K562 (cell line): ENCODE data around the gene HDGFL2. TPM values are rescaled to one million over a fixed set of nuclear protein-coding genes. Genes with fewer than 3 reads are reported as not detected.
A peak's percentile ranks its signal among the peaks of the same experiment; 100 is the strongest.

Experiments used
- ATAC-seq: fragments of 200-7000 bp; cut with Tn5 transposase; 3 replicates; pipeline ENCODE4 v1.9.1; 2020; ENCODE audit warnings: moderate library complexity
- BruUV-seq: library from RNA; stranded (reverse); fragments of 400-500 nt; replicated peaks from 2 replicates; lab custom pipeline; 2021; lab: Mats Ljungman, UMichigan
- CTCF ChIA-PET: fragments of 300-600 bp; formaldehyde crosslinking; extraction: SDS; loops from one replicate; lab custom pipeline; 2021; ENCODE audit warnings: low intra/inter-chr PET ratio; lab: Yijun Ruan, JAX
- POLR2A ChIA-PET: fragments of 300-600, 350-650 bp; sonication (Branson Sonifier 250); formaldehyde crosslinking; extraction: SDS; loops from one replicate; lab custom pipeline; 2021; ENCODE audit warnings: antibody characterized with exemption, inconsistent platforms; lab: Yijun Ruan, JAX
- DNase-seq, 4 experiments: peaks; one replicate each; pipeline versions ENCODE4 v3.0.0 to v3.0.0-alpha.2; 2011 to 2018; ENCODE audit warnings: low spot score in 3 of 4, mixed read lengths in 3 of 4; ENCODE audit errors: extremely low read depth in 1 of 4
- FAIRE-seq: peaks from 2 replicates; lab custom pipeline; 2011; peaks lifted over from hg19 to GRCh38; lab: Jason Lieb, UNC
- H2AFZ ChIP-seq: 2 replicates; pipeline ENCODE4 v1.6.0; 2011; ENCODE audit warnings: low read depth, low read length, control low read depth, inconsistent platforms
- H3K27ac ChIP-seq: fragments of 200-600 bp; 3 replicates; pipeline ENCODE4 v1.8.0; 2011; ENCODE audit warnings: low read depth, mild to moderate bottlenecking, control low read depth, inconsistent platforms, low read length, moderate library complexity, mixed read lengths; ENCODE audit errors: extremely low read depth
- H3K27me3 ChIP-seq, 2 experiments: fragments of 300-600 bp in 1 of 2; 2 replicates in 1 of 2; 3 replicates in 1 of 2; pipeline versions ENCODE4 v1.6.0 to v1.8.0; 2011; ENCODE audit warnings: inconsistent platforms in 2 of 2, low read length in 2 of 2, mild to moderate bottlenecking in 1 of 2, mixed read lengths in 1 of 2, moderate library complexity in 1 of 2; ENCODE audit not compliant: control insufficient read depth in 2 of 2, insufficient read depth in 2 of 2
- H3K36me3 ChIP-seq: fragments of 300-600 bp; 3 replicates; pipeline ENCODE4 v1.8.0; 2011; ENCODE audit warnings: mild to moderate bottlenecking, low read length, inconsistent platforms; ENCODE audit not compliant: control insufficient read depth, insufficient read depth
- H3K4me1 ChIP-seq, 2 experiments: fragments of 200-600 bp in 1 of 2; replicated peaks in 1 of 2; 2 replicates in 1 of 2; 3 replicates in 1 of 2; pipeline versions ENCODE4 v1.5.1 to v1.8.0; 2011; ENCODE audit warnings: inconsistent platforms in 2 of 2, low read length in 2 of 2, mild to moderate bottlenecking in 1 of 2, mixed read lengths in 1 of 2, moderate library complexity in 1 of 2; ENCODE audit not compliant: control insufficient read depth in 2 of 2, insufficient read depth in 2 of 2
- H3K4me2 ChIP-seq: 2 replicates; pipeline ENCODE4 v1.6.1; 2011; ENCODE audit warnings: low read length, control low read depth, inconsistent platforms, mixed read lengths; ENCODE audit not compliant: insufficient read depth
- H3K4me3 ChIP-seq: fragments of 200-600 bp; sonication (generic), shearing (Covaris generic); 2 replicates; pipeline ENCODE4 v1.5.1; 2016; ENCODE audit warnings: control low read depth, inconsistent platforms
- H3K79me2 ChIP-seq: fragments of 200-600 bp; 3 replicates; pipeline ENCODE4 v1.8.0; 2011; ENCODE audit warnings: low read length, inconsistent platforms; ENCODE audit not compliant: control insufficient read depth, insufficient read depth
- H3K9ac ChIP-seq, 2 experiments: 2 replicates each; pipeline versions ENCODE4 v1.6.0 to v1.6.1; 2011; ENCODE audit warnings: low read depth in 2 of 2, low read length in 2 of 2, control low read depth in 1 of 2, inconsistent platforms in 1 of 2, mild to moderate bottlenecking in 1 of 2, mixed read lengths in 1 of 2; ENCODE audit not compliant: insufficient read depth in 1 of 2
- H3K9me1 ChIP-seq: one replicate; pipeline ENCODE4 v1.6.0; 2011; ENCODE audit warnings: inconsistent platforms, mild to moderate bottlenecking, low read length, moderate library complexity; ENCODE audit not compliant: control insufficient read depth, insufficient read depth
- H3K9me3 ChIP-seq: replicated peaks from 2 replicates; pipeline ENCODE4 v1.5.1; 2011; ENCODE audit warnings: low read depth, low read length, inconsistent platforms; ENCODE audit not compliant: control insufficient read depth, insufficient read depth
- H4K20me1 ChIP-seq: replicated peaks from 2 replicates; pipeline ENCODE4 v1.6.1; 2011; ENCODE audit warnings: low read length, inconsistent platforms, mixed read lengths; ENCODE audit not compliant: control insufficient read depth, insufficient read depth
- ATF7 ChIP-seq: fragments of 450-650 bp; IDR thresholded peaks from 2 replicates; pipeline ENCODE4 v1.7.1; 2014; ENCODE audit warnings: mild to moderate bottlenecking, moderate library complexity
- BRF2 ChIP-seq: IDR thresholded peaks from 3 replicates; pipeline ENCODE4 v1.6.1; 2011; ENCODE audit warnings: borderline replicate concordance, mild to moderate bottlenecking; ENCODE audit not compliant: insufficient read length, insufficient read depth
- ELF4 ChIP-seq: fragments of 450-650 bp; formaldehyde crosslinking; IDR thresholded peaks from 2 replicates; pipeline ENCODE4 v1.4.0; 2022; ENCODE audit warnings: missing genetic modification characterization
- EP400 ChIP-seq: fragments of 450-650 bp; IDR thresholded peaks from 2 replicates; pipeline ENCODE4 v1.6.1; 2017; ENCODE audit warnings: antibody characterized with exemption, mild to moderate bottlenecking, moderate library complexity
- MBD2 ChIP-seq: sonication (generic); IDR thresholded peaks from 2 replicates; pipeline ENCODE4 v1.6.1; 2016; ENCODE audit warnings: low read depth, borderline replicate concordance
- NR4A1 ChIP-seq, 2 experiments: fragments of 250-450 bp in 1 of 2; fragments of 450-650 bp in 1 of 2; sonication (Bioruptor Pico) in 1 of 2; IDR thresholded peaks; 2 replicates each; pipeline versions ENCODE4 v1.4.0 to v1.6.1; 2016 to 2020; ENCODE audit warnings: mild to moderate bottlenecking in 2 of 2, missing compliant biosample characterization in 1 of 2, missing genetic modification characterization in 1 of 2, moderate library complexity in 1 of 2
- PKNOX1 ChIP-seq: fragments of 450-650 bp; IDR thresholded peaks from 2 replicates; pipeline ENCODE4 v1.6.1; 2016
- SUPT5H ChIP-seq: fragments of 450-650 bp; IDR thresholded peaks from 2 replicates; pipeline ENCODE4 v1.6.1; 2016
- ZNF384 ChIP-seq: IDR thresholded peaks from 2 replicates; pipeline ENCODE4 v1.6.1; 2012; ENCODE audit warnings: low read depth, low read length, improper control_type of control experiment
- ZNF444 ChIP-seq: fragments of 250-450 bp; sonication (Bioruptor Pico); IDR thresholded peaks from 2 replicates; pipeline ENCODE4 v1.4.0; 2020; ENCODE audit warnings: mild to moderate bottlenecking, moderate library complexity
- ZNF830 ChIP-seq: fragments of 250-450 bp; sonication (Bioruptor Pico); IDR thresholded peaks from 2 replicates; pipeline ENCODE4 v1.5.0; 2021; ENCODE audit warnings: mild to moderate bottlenecking
- WGBS: fragments of 100-300 bp; shearing (Covaris generic); methylation state at CpG from one replicate; pipeline ENCODE4 v1.1.6; 2016; ENCODE audit warnings: low coverage, mixed read lengths; ENCODE audit not compliant: insufficient coverage; ENCODE audit errors: missing lambda C conversion rate; 5-methylcytosine and 5-hydroxymethylcytosine counted together
- in situ Hi-C: fragments of 300-500 bp; cut with MboI; formaldehyde crosslinking; loops from 4 replicates; pipeline ENCODE4 v1.15.0; 2018; ENCODE audit warnings: inconsistent platforms, mixed read lengths
- intact Hi-C: fragments of 100-400 bp; cut with micrococcal nuclease; formaldehyde crosslinking; loops from 2 replicates; pipeline ENCODE4 v1.14.2; 2022
- polyA plus RNA-seq, 8 experiments: library from polyadenylated mRNA; depleted of rRNA in 4 of 8; stranded (reverse) in 5 of 8; unstranded in 3 of 8; fragments of >200 nt; fragmentation: Nextera tagmentation in 2 of 8; fragmentation: Illumina TruSeq in 1 of 8; extraction: Ambion mirVana in 2 of 8; extraction: Trizol in 1 of 8; gene quantifications; 2 replicates each; pipeline versions ENCODE4 v1.2.1 to v1.2.3, GENCODE V29; 2011 to 2014; ENCODE audit warnings: inconsistent platforms in 1 of 8, missing spikeins in 1 of 8
- total RNA-seq, 7 experiments: library from RNA; depleted of rRNA in 6 of 7; stranded (reverse); fragments of >200 nt in 6 of 7; fragmentation: Illumina TruSeq in 2 of 7; extraction: Trizol in 2 of 7; gene quantifications; 2 replicates each; pipeline versions ENCODE4 v1.2.1 to v1.2.3, GENCODE V29; 2011 to 2021; ENCODE audit warnings: low replicate concordance in 1 of 7
- TF ChIP-seq, protein P1 (sequence below): fragments of 450-650 bp; IDR thresholded peaks from 2 replicates; pipeline ENCODE4 v1.7.0; 2016; ENCODE audit warnings: borderline replicate concordance
- TF ChIP-seq, protein P2 (sequence below): sonication (generic); formaldehyde crosslinking; IDR thresholded peaks from 2 replicates; pipeline ENCODE4 v1.4.0; 2020; ENCODE audit warnings: mild to moderate bottlenecking, missing genetic modification reagents

HDGFL2 gene
- total and polyA plus RNA-seq, 9 of the 15 experiments (the other 6 are each of a cell fraction or from before 2014, with no cell fraction given) = 0.13 to 61.7 (median 16.0) TPM

- TF ChIP-seq, protein P1, sequence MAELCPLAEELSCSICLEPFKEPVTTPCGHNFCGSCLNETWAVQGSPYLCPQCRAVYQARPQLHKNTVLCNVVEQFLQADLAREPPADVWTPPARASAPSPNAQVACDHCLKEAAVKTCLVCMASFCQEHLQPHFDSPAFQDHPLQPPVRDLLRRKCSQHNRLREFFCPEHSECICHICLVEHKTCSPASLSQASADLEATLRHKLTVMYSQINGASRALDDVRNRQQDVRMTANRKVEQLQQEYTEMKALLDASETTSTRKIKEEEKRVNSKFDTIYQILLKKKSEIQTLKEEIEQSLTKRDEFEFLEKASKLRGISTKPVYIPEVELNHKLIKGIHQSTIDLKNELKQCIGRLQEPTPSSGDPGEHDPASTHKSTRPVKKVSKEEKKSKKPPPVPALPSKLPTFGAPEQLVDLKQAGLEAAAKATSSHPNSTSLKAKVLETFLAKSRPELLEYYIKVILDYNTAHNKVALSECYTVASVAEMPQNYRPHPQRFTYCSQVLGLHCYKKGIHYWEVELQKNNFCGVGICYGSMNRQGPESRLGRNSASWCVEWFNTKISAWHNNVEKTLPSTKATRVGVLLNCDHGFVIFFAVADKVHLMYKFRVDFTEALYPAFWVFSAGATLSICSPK = no peak
- TF ChIP-seq SUPT5H (0 out of 2 replicates have a peak, but pooled peaks have one; percentile 19), MBD2 (no peak), EP400 (no peak)
- TF ChIP-seq, all 486 proteins: peak for 4
These were observed 40.1 kb upstream of the HDGFL2 start (continued) for GRCh38 chr19:4431808-4432674.

- no TSS peak for BruUV-seq
- Histone ChIP-seq H3K27me3 (no peaks in the 10 kb centered on the region), H3K9me3 (no peaks in the 10 kb centered on the region), H3K4me2 (no peak overlapping the region), H3K4me1 (peaks cover 0 to 2% of the 10 kb centered on the region in 2 experiments; a peak in 1 of 5 replicates), H3K4me3 (no peak overlapping the region), H3K27ac (no peak overlapping the region), H3K9ac (no peak overlapping the region), H2AFZ (no peak overlapping the region), H3K79me2 (peaks cover 2% of the 10 kb centered on the region; the same call in 1 of the 3 replicates), H3K9me1 (peaks cover 4% of the 10 kb centered on the region), H3K36me3 (peaks cover 92% of the 10 kb centered on the region; the same call in 2 of the 3 replicates), H4K20me1 (no peaks in the 10 kb centered on the region)
- FAIRE-seq (no peak), ATAC-seq (no peak), DNase-seq (no peak)
- WGBS = 93% methylated on average over 18 of the region's 28 CpGs
- in situ Hi-C loops = no loop called here
- intact Hi-C loops = no loop called here
- ChIA-PET POLR2A (interaction anchor here (0.7 kb wide), 1 partner anchor 11 kb away, joined by 3 read pairs; no protein-coding TSS in a partner anchor), CTCF (no interaction called here)
- TF ChIP-seq ELF4 (CRISPR knock-in tag) (no peak), ZNF384 (no peak), ZNF830 (CRISPR knock-in tag) (no peak), ATF7 (no peak), NR4A1 (CRISPR knock-in tag; IDR thresholded peaks at IDR 0.05) (no peak), NR4A1 (tag; IDR thresholded peaks at IDR 0.05) (no peak), BRF2 (no peak), PKNOX1 (no peak), ZNF444 (CRISPR knock-in tag) (no peak)
- TF ChIP-seq, protein P2, sequence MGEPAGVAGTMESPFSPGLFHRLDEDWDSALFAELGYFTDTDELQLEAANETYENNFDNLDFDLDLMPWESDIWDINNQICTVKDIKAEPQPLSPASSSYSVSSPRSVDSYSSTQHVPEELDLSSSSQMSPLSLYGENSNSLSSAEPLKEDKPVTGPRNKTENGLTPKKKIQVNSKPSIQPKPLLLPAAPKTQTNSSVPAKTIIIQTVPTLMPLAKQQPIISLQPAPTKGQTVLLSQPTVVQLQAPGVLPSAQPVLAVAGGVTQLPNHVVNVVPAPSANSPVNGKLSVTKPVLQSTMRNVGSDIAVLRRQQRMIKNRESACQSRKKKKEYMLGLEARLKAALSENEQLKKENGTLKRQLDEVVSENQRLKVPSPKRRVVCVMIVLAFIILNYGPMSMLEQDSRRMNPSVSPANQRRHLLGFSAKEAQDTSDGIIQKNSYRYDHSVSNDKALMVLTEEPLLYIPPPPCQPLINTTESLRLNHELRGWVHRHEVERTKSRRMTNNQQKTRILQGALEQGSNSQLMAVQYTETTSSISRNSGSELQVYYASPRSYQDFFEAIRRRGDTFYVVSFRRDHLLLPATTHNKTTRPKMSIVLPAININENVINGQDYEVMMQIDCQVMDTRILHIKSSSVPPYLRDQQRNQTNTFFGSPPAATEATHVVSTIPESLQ (CRISPR knock-in tag) = no peak
These were observed 39.1 kb upstream of the HDGFL2 start for GRCh38 chr19:4432918-4433506.
